ENCODE data around the gene TRAPPC3.
"Not testable (repeated sequence)": the region's sequence is repeated elsewhere in the genome, so short reads cannot be mapped to it uniquely, and the experiment has no call there.

Gene TRAPPC3

DNA sequence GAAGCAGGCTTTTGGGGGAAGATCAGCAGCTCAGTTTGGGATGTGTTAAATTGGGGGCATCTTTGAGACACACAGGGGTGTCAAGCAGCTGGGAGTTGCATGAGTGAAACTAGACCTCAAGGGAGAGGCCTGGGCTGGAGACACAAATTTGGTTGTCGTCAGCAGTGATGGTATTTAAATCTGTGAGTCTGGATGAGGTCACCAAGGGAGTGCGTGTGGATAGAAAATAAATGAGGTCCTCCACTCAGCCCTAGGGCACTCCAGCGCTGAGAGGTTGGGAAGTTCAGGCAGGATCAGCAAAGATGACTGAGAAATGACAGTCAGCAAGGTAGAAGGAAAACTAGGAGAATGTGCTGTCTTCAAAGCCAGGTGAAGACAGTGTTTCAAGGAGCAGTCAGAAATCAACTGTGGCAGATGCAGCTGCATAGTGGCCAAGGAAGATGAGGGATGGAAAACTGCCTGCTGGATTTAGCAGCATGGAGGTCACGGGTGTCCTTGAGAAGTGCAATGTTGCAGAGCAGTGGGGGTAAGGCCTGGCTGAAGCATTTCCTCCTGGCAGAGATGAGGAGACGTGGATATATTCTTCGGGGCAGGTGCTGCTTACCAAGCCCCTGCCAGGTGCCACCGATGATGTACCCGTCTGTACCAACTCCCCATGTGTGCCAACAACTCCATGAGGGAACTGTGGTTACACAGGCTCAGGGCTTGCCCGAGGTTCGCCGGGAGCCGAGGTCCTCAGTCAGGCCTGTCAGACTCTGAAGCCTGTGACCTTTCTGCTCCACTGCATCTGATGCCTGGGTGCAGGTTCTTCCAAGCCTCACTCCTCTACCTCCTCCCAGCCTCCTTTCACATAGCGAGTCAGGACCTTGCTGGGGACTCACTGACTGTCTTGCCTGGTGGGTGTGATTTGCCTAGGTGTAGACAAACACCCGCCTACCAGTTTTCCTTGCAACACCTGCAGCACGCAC lies 17.9 kb upstream of the TRAPPC3 start:
- no peak for DNase-seq (ENCODE audit: low read depth in 2 of 2)

- DNase-seq (ENCODE audit: low read depth in 2 of 2) = no peak
Measured at GRCh38 chr1:36166136-36166535, 16.9 kb upstream of the TRAPPC3 start.

- DNase-seq (ENCODE audit: low read depth in 2 of 2) = no peak
Measured at GRCh38 chr1:36165145-36165544, 15.9 kb upstream of the TRAPPC3 start.

DNA sequence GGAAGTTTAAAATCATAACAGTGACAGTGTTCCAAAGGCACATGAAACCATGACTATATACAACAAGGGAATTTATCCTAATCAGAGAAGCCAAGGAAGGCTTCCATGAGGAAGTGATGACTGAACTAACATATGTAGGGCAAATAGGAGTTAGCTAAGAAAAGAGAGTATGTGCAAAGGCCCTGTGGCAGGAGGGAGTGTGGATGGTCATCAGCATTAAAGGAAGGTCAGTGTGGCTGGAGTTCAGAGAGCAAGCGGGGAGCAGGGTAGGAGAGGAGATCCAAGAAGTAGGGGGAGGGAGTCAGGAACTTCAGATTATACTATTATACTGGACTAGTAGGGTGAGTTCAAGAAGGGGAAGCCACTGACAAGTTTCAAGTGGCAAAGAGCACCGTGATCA lies 15.1 kb upstream of the TRAPPC3 start:
- DNase-seq (ENCODE audit: low read depth in 2 of 2) = no peak

GRCh38 chr1:36163426-36163825 lies 14.1 kb upstream of the TRAPPC3 start:
- DNase-seq (ENCODE audit: low read depth in 2 of 2) = no peak

GRCh38 chr1:36162680-36163239 lies 13.5 kb upstream of the TRAPPC3 start:
- no peak for DNase-seq (ENCODE audit: low read depth in 2 of 2)

GRCh38 chr1:36161641-36162531 lies 12.6 kb upstream of the TRAPPC3 start:
- DNase-seq (ENCODE audit: low read depth in 2 of 2) = no peak

GRCh38 chr1:36160949-36161485 lies 11.7 kb upstream of the TRAPPC3 start:
- peak; percentile 37 to 69 for DNase-seq (ENCODE audit: low read depth in 2 of 2)

DNA sequence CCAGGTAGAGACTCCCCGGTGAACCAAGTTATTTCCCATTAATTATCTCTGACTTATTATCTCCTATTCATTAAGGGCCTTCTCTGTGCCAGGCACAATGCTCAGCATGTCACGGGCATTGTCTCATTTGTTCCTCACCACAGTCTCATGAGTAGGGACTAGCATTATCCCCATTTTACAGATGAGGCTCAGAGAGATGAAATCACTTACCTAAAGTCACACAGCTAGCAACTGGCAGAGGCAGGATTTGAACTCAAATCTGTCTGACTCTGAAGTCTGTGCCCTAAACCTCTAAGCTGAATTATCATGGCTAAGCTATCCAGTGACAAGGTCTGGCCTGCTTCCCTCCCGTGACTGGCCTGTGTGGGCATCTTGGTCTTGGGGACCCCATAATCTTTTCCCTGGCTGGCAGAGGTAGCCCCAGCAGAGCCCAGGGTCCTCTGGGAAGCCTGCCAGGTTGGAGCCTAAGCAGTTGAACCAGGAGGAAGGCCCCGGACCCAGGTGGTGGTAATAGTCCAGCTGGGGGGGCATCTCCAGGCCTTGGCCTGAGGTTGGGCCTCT lies 11.2 kb upstream of the TRAPPC3 start:
- no peak for DNase-seq (ENCODE audit: low read depth in 2 of 2)

DNA sequence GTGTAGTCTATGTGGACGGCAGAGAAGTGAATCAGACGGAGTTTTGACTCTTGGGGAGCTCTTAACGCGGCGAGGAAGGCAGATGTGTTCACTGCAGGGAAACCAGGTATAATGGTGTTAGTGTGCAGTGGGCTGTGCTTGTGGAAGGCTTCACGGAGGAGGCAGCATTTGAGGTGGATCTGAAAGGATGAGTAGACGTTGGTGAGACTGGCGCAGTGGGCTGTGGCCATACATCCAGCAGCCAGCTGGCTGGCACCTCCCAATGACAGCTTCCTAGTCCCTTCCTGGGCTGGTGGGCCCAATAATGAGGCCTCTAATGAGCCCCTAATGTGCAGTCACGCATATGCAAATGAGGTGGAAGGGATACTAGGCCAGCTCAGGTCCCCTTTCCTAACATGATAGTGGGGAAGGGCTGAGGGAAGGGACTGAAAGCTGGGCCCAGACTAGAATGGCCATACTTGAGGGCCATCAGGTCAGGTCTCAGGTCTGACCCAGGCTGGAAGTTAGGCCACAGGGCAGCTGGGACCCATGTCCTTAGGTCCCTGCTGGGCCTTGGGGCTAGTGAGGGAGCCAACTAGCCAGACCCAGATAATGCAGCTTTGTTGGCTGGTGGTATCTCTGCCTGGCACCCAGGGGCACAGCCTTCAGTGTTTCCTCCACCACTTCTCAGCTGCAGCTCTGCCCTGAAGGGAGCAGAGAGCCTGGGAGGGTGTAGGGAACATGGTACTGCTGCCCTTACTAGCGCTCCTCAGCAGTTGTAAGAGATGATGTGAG lies 10.5 kb upstream of the TRAPPC3 start:
- no peak for DNase-seq (ENCODE audit: low read depth in 2 of 2)

DNA sequence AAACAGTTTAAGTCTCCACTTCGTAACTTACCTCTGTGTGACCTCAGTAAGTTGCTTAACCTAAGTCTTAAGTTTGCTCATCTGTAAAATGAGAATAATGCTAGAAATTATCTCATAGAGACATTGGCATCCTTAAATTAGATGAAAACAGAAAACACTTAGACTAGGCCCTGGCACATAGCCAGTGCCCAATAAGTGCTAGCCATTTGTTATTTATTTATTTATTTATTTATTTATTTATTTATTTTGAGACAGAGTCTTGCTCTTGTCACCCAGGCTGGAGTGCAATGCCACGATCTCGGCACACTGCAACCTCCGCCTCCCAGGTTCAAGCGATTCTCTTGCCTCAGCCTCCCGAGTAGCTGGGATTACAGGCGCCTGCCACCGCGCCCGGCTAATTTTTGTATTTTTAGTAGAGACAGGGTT lies 9.6 kb upstream of the TRAPPC3 start:
- DNase-seq (ENCODE audit: low read depth in 2 of 2) = not testable (repeated sequence)

DNA sequence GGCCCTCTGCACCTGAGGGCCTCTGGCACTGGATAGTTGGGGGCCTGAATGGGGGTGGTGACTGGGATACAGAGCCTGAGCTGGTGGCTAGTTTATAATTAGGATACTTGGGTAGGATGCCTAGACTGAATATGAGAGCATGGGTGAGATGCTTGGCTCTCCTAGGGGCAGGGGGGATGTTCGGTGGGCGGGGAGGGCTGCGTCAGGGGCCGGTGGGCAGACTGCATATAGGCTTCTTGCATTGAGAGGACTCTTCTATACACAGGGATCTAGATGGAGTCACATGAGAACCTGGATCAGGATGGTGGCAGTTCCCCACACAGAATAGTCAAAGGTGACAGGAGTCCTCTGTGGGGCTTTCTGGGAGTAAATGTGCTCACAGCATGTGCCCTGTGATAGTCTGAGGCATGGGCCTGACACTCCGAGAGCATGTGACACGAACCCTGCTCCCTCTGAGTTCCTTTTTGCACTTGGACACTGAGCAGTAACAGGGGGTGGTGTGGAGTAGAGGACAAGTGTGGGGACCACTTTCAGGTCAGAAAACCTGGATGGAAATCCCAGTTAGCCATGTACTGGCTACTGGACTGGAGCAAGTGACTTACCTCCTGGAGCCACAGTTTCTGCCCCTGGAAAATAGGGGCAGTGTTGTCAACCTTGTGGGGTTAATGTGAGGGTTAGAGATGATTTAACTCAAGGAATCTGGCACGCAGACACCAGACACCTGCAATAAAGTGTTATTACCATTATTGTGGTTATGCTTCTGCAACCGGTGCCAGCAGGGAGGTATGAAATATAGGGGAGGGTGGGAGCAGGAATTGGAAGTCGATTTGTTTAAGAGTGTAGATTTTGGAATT lies 8.9 kb upstream of the TRAPPC3 start:
- no peak for DNase-seq (ENCODE audit: low read depth in 2 of 2)

- no peak for DNase-seq (ENCODE audit: low read depth in 2 of 2)
Measured at GRCh38 chr1:36157115-36157903, 8.0 kb upstream of the TRAPPC3 start.

DNA sequence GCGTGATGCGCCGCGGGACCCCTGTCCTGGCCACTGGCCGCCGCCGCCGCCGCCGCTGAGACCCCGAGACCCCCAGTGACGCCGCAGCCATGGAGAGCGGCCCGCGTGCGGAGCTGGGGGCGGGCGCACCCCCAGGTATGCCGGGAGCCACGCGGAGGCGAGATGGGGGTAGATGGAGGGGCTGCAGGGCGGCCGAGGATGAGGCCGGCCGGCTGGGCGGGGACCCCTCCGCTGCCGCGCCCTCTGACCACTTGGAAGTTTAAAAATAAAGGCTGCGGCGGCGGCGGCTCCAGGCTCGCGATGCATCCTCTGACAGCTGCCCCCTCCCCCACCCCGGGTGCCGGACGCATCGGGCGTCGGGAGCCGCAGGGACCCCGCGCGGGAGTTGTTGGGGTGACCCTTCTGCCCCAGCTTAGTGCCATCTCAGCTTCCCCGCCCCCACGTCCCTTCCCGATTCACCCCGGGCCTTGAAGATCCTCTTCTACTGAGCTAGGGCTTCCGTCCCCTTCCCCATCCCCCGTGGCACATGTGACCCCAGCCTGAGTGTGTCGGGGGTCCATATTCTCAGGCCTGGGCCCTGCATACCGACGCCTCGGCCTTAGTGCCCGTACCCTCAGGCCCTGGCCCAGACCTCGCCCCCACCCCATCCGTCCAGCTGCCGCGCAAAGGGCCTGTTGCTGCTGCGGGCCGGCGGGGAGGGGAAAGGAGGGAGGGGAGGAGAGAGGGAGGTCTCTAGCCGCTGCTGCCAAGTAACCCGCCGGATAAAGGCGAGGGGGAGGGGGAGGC lies 7.2 kb upstream of the TRAPPC3 start:
- peak in 1 of 2 experiments; percentile 60 for DNase-seq (ENCODE audit: low read depth in 2 of 2)

DNA sequence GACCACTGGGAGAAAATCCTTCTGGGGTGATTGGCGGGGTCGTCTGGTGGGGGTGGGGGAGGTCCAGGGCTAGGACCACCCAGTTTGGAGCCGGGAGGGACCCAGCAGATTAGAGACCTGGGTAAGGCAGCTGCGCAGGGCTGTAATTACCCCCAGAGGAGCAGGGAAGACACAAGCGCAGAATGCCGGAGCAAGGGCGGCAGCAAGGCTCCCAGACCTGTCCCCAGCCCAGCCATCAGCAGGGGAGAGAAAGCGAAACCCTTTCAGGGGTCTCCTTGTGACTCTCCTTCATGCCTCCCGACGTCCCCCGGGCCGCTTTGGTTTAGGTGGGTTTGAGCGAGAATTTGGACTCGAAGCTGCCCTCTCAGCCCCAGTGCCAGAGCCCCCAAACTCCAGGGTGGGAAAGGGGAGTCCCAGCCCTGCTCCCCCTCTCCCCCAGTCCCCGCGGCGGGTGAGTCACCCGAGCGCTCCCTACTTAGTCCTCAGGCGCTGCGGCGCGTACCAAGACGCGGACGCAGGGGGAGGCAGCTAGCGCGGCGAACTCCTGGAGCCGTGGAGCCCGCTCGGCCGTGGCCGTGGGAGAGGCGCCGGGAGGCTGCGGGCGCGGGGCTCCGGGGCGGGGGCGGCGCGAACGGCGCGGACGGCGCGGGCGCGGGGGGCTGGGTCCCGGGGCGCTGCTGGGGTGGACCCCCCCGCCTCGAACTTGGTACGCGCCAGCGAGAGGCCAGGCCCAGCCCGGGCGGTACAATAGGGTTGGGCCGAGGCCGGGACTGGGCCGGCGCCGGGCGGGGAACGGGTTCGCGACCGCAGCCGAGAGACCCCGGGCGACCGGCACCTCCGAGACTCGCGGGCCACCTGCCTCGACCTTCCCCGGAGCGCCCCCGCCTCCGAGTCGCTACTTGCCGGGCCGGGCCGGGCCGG lies 6.4 kb upstream of the TRAPPC3 start, which contains the start of gene MAP7D1:
Gene MAP7D1, plus strand, starts transcription at position 753 of the 921 bp plus-strand sequence. CDS start 258 bp downstream, outside the sequence.
- peak; percentile 65 to 77 for DNase-seq (ENCODE audit: low read depth in 2 of 2)

- DNase-seq (ENCODE audit: low read depth in 2 of 2) = no peak
Measured at GRCh38 chr1:36154765-36155407, 5.6 kb upstream of the TRAPPC3 start.
